Mammary epithelial cell (primary cell): ENCODE measurements around the gene SLC2A9.

Source experiments
- EZH2 ChIP-seq: IDR thresholded peaks from 2 replicates; pipeline ENCODE4 v1.6.1; 2012; ENCODE audit warnings: low read length, inconsistent platforms, borderline replicate concordance
- TF ChIP-seq, protein P1 (sequence below), 2 donors: IDR thresholded peaks in 1 of 2; conservative IDR thresholded peaks in 1 of 2; 2 replicates each; pipeline ENCODE4 v1.5.1; 2011 to 2012; ENCODE audit warnings: inconsistent platforms in 2 of 2, low read length in 2 of 2, mild to moderate bottlenecking in 2 of 2, control low read depth in 1 of 2, low read depth in 1 of 2; ENCODE audit not compliant: insufficient read depth in 1 of 2; ENCODE audit errors: extremely low read depth in 1 of 2

- TF ChIP-seq, protein P1, sequence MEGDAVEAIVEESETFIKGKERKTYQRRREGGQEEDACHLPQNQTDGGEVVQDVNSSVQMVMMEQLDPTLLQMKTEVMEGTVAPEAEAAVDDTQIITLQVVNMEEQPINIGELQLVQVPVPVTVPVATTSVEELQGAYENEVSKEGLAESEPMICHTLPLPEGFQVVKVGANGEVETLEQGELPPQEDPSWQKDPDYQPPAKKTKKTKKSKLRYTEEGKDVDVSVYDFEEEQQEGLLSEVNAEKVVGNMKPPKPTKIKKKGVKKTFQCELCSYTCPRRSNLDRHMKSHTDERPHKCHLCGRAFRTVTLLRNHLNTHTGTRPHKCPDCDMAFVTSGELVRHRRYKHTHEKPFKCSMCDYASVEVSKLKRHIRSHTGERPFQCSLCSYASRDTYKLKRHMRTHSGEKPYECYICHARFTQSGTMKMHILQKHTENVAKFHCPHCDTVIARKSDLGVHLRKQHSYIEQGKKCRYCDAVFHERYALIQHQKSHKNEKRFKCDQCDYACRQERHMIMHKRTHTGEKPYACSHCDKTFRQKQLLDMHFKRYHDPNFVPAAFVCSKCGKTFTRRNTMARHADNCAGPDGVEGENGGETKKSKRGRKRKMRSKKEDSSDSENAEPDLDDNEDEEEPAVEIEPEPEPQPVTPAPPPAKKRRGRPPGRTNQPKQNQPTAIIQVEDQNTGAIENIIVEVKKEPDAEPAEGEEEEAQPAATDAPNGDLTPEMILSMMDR (conservative IDR thresholded peaks at IDR 0.05 in 1 of 2, IDR thresholded peaks at IDR 0.05 in 1 of 2; ENCODE audit: extremely low read depth in 1 of 2, insufficient read depth in 1 of 2, low read depth in 1 of 2, low read length in 2 of 2), result no peak
- TF ChIP-seq EZH2, result no peak
Measured at GRCh38 chr4:10001757-10002156, 19.5 kb downstream of the SLC2A9 start.
